GM12878 (cell line): ENCODE measurements around the gene IL17RB. TPM values are rescaled to one million over a fixed set of nuclear protein-coding genes. Genes with fewer than 3 reads are reported as not detected.

ENCODE experiments used
- ATAC-seq: fragments of 200-7000 bp; cut with Tn5 transposase; 3 replicates; pipeline ENCODE4 v1.9.1; 2020; ENCODE audit warnings: mild to moderate bottlenecking, moderate library complexity
- BruUV-seq: library from RNA; stranded (reverse); fragments of 400-500 nt; replicated peaks from 2 replicates; lab custom pipeline; 2021; lab: Mats Ljungman, UMichigan
- CTCF ChIA-PET: fragments of 300-600 bp; sonication (Branson Sonifier 250); formaldehyde crosslinking; extraction: SDS; loops from one replicate; lab custom pipeline; 2021; ENCODE audit warnings: inconsistent platforms; lab: Yijun Ruan, JAX
- POLR2A ChIA-PET: fragments of 350-600 bp; formaldehyde crosslinking; extraction: SDS; loops from one replicate; lab custom pipeline; 2021; ENCODE audit warnings: inconsistent platforms; lab: Charles Lee
- RAD21 ChIA-PET: fragments of 300-600 bp; sonication (Branson Sonifier 250); formaldehyde crosslinking; loops from one replicate; lab custom pipeline; 2023; ENCODE audit warnings: antibody characterized with exemption; ENCODE audit not compliant: unreplicated experiment; lab: Charles Lee
- SMC1A ChIA-PET: fragments of 300-600 bp; sonication (Branson Sonifier 250); formaldehyde crosslinking; loops from one replicate; lab custom pipeline; 2023; ENCODE audit not compliant: unreplicated experiment, uncharacterized antibody; lab: Charles Lee
- DNase-seq: peaks from one replicate; pipeline ENCODE4 v3.0.0-alpha.2; 2011; ENCODE audit warnings: low read depth, low spot score
- FAIRE-seq: peaks from 3 replicates; lab custom pipeline; 2011; peaks lifted over from hg19 to GRCh38; lab: Jason Lieb, UNC
- H2AFZ ChIP-seq: 2 replicates; pipeline ENCODE4 v1.6.0; 2011; ENCODE audit warnings: low read depth, low read length, control low read depth; ENCODE audit not compliant: control insufficient read depth
- H3K27ac ChIP-seq: 2 replicates; pipeline ENCODE4 v1.5.1; 2011; ENCODE audit warnings: control low read depth; ENCODE audit not compliant: control insufficient read depth, insufficient read depth
- H3K27me3 ChIP-seq, 2 experiments: replicated peaks in 1 of 2; 2 replicates each; pipeline versions ENCODE4 v1.6.0 to v1.6.1; 2011; ENCODE audit warnings: low read length in 1 of 2; ENCODE audit not compliant: control insufficient read depth in 2 of 2, insufficient read depth in 2 of 2
- H3K36me3 ChIP-seq, 2 experiments: 2 replicates each; pipeline ENCODE4 v1.5.1; 2011; ENCODE audit warnings: low read length in 1 of 2; ENCODE audit not compliant: control insufficient read depth in 2 of 2, insufficient read depth in 2 of 2
- H3K4me1 ChIP-seq: 2 replicates; pipeline ENCODE4 v1.6.1; 2011; ENCODE audit warnings: mild to moderate bottlenecking, low read length, moderate library complexity, mixed read lengths; ENCODE audit not compliant: control insufficient read depth, insufficient read depth
- H3K4me2 ChIP-seq: 2 replicates; pipeline ENCODE4 v1.6.0; 2011; ENCODE audit warnings: control low read depth; ENCODE audit not compliant: control insufficient read depth, insufficient read depth
- H3K4me3 ChIP-seq: fragments of 200-600 bp; sonication (generic); 2 replicates; pipeline ENCODE4 v1.5.1; 2016
- H3K79me2 ChIP-seq: 2 replicates; pipeline ENCODE4 v1.6.0; 2011; ENCODE audit warnings: low read length; ENCODE audit not compliant: control insufficient read depth, insufficient read depth
- H3K9ac ChIP-seq: 2 replicates; pipeline ENCODE4 v1.8.0; 2011; ENCODE audit warnings: low read length, control low read depth, mixed read lengths; ENCODE audit not compliant: control insufficient read depth, insufficient read depth
- H3K9me3 ChIP-seq: replicated peaks from 3 replicates; pipeline ENCODE4 v1.5.1; 2011; ENCODE audit warnings: mild to moderate bottlenecking, low read length; ENCODE audit not compliant: control insufficient read depth, insufficient read depth
- H4K20me1 ChIP-seq: 2 replicates; pipeline ENCODE4 v1.6.0; 2011; ENCODE audit not compliant: control insufficient read depth, insufficient read depth
- BCL11A ChIP-seq: IDR thresholded peaks from 2 replicates; pipeline ENCODE4 v1.6.1; 2011; ENCODE audit warnings: low read depth, low read length
- BMI1 ChIP-seq: fragments of 450-650 bp; IDR thresholded peaks from 2 replicates; pipeline ENCODE4 v1.6.1; 2016; ENCODE audit warnings: mild to moderate bottlenecking, moderate library complexity, borderline replicate concordance
- EED ChIP-seq: sonication (generic); IDR thresholded peaks from 2 replicates; pipeline ENCODE4 v1.6.1; 2016; ENCODE audit warnings: antibody characterized with exemption, low read depth
- FOS ChIP-seq: IDR thresholded peaks from 3 replicates; pipeline ENCODE4 v1.6.1; 2011; ENCODE audit warnings: borderline replicate concordance; ENCODE audit not compliant: insufficient read length; ENCODE audit errors: extremely low read depth
- FOXM1 ChIP-seq: IDR thresholded peaks from 2 replicates; pipeline ENCODE4 v1.6.1; 2012; ENCODE audit warnings: low read depth, mild to moderate bottlenecking, inconsistent platforms, low read length, moderate library complexity
- NFIC ChIP-seq: IDR thresholded peaks from 2 replicates; pipeline ENCODE4 v1.6.1; 2012; ENCODE audit warnings: low read depth, mild to moderate bottlenecking, inconsistent platforms, low read length, moderate library complexity
- NR2C2 ChIP-seq: IDR thresholded peaks from 2 replicates; pipeline ENCODE4 v1.6.1; 2011; ENCODE audit warnings: borderline replicate concordance, low read depth; ENCODE audit not compliant: control insufficient read depth, insufficient read length
- PAX8 ChIP-seq: fragments of 450-650 bp; IDR thresholded peaks from 2 replicates; pipeline ENCODE4 v1.6.1; 2017; ENCODE audit warnings: mild to moderate bottlenecking, moderate library complexity
- SMAD1 ChIP-seq: fragments of 450-650 bp; IDR thresholded peaks from 2 replicates; pipeline ENCODE4 v1.6.1; 2018; ENCODE audit warnings: mild to moderate bottlenecking, low read depth; ENCODE audit not compliant: partially characterized antibody
- SMC3 ChIP-seq: IDR thresholded peaks from 2 replicates; pipeline ENCODE4 v1.6.1; 2011; ENCODE audit warnings: low read length, improper control_type of control experiment, borderline replicate concordance
- SPI1 ChIP-seq: IDR thresholded peaks from 2 replicates; pipeline ENCODE4 v1.6.1; 2011; ENCODE audit warnings: low read depth, mild to moderate bottlenecking, low read length, moderate library complexity, borderline replicate concordance; ENCODE audit not compliant: insufficient read depth
- SREBF2 ChIP-seq: IDR thresholded peaks from 2 replicates; pipeline ENCODE4 v1.6.1; 2012; ENCODE audit warnings: mild to moderate bottlenecking, low read length
- STAT1 ChIP-seq: fragments of 450-650 bp; conservative IDR thresholded peaks from 2 replicates; pipeline ENCODE4 v1.6.1; 2014; ENCODE audit warnings: antibody characterized with exemption, mild to moderate bottlenecking
- TARDBP ChIP-seq: IDR thresholded peaks from 2 replicates; pipeline ENCODE4 v1.6.1; 2016; ENCODE audit warnings: borderline replicate concordance
- ZBED1 ChIP-seq: IDR thresholded peaks from 2 replicates; pipeline ENCODE4 v1.6.1; 2016; ENCODE audit warnings: borderline replicate concordance
- ZNF24 ChIP-seq: fragments of 450-650 bp; IDR thresholded peaks from 2 replicates; pipeline ENCODE4 v1.6.1; 2017; ENCODE audit warnings: antibody characterized with exemption, mild to moderate bottlenecking
- ZNF384 ChIP-seq: IDR thresholded peaks from 2 replicates; pipeline ENCODE4 v1.6.1; 2012; ENCODE audit warnings: low read depth, mild to moderate bottlenecking, low read length, improper control_type of control experiment, borderline replicate concordance
- WGBS: methylation state at CpG from one replicate; pipeline ENCODE4 v1.1.6; 2016; ENCODE audit warnings: low lambda C conversion rate; ENCODE audit not compliant: insufficient replicate concordance, insufficient coverage; ENCODE audit errors: missing lambda C conversion rate; 5-methylcytosine and 5-hydroxymethylcytosine counted together
- in situ Hi-C: fragments of 300-500 bp; cut with MboI; formaldehyde crosslinking; loops from 9 replicates; pipeline ENCODE4 v1.14.3; 2018; ENCODE audit warnings: mixed read lengths
- intact Hi-C: fragments of 100-400 bp; cut with micrococcal nuclease; formaldehyde crosslinking; loops from one replicate; pipeline ENCODE4 v1.14.2; 2022; ENCODE audit not compliant: unreplicated experiment
- polyA plus RNA-seq, 11 experiments: library from polyadenylated mRNA; depleted of rRNA in 4 of 11; unstranded in 6 of 11; stranded (reverse) in 5 of 11; fragments of >200 nt; fragmentation: Nextera tagmentation in 4 of 11; fragmentation: Illumina TruSeq in 1 of 11; extraction: Ambion mirVana in 4 of 11; extraction: Trizol in 1 of 11; gene quantifications; 1 replicate in 1 of 11; 2 replicates in 10 of 11; pipeline versions ENCODE4 v1.2.1 to v1.2.3, GENCODE V29; 2011 to 2016; ENCODE audit warnings: inconsistent platforms in 2 of 11, missing spikeins in 2 of 11, low read depth in 1 of 11
- total RNA-seq, 4 experiments: library from RNA; depleted of rRNA in 3 of 4; stranded (reverse); fragments of >200 nt in 3 of 4; fragmentation: Illumina TruSeq in 1 of 4; extraction: Trizol in 1 of 4; gene quantifications; 2 replicates each; pipeline versions ENCODE4 v1.2.1 to v1.2.3, GENCODE V29; 2013 to 2021
- TF ChIP-seq, protein P1 (sequence below): fragments of 450-650 bp; IDR thresholded peaks from 2 replicates; pipeline ENCODE4 v1.6.1; 2017; ENCODE audit warnings: mild to moderate bottlenecking, moderate library complexity
- TF ChIP-seq, protein P2 (sequence below): fragments of 150-350 bp; IDR thresholded peaks from 2 replicates; pipeline ENCODE4 v1.6.1; 2014; ENCODE audit warnings: mild to moderate bottlenecking, low read depth, low read length

IL17RB gene
- total and polyA plus RNA-seq, 10 of the 15 experiments (the other 5 are each of a cell fraction or from before 2014, with no cell fraction given) = 1.9 to 17.2 (median 2.9) TPM

- FAIRE-seq (no peak), DNase-seq (no peak), ATAC-seq (no peak)
- WGBS = 51% methylated on average over 9 of the region's 9 CpGs
- H3K4me1 ChIP-seq = no peaks in the 10 kb centered on the region
- H2AFZ ChIP-seq = no peak overlapping the region
- SMC1A ChIA-PET = interaction anchor here (1.0 kb wide), 2 partner anchors 30 to 129 kb away, joined by 3 read pairs; no protein-coding TSS in a partner anchor
- no peak overlapping the region for H3K4me2 ChIP-seq
- H3K9ac ChIP-seq = no peak overlapping the region
- CTCF ChIA-PET = no interaction called here
- no TSS peak for BruUV-seq
- POLR2A ChIA-PET = no interaction called here
- in situ Hi-C loops = no loop called here
- H3K36me3 ChIP-seq = no peaks in the 10 kb centered on the region
- intact Hi-C loops = no loop called here
- no peaks in the 10 kb centered on the region for H3K27me3 ChIP-seq
- no peaks in the 10 kb centered on the region for H3K9me3 ChIP-seq
- no peak overlapping the region for H3K4me3 ChIP-seq
- no peaks in the 10 kb centered on the region for H3K79me2 ChIP-seq
- no peaks in the 10 kb centered on the region for H4K20me1 ChIP-seq
- RAD21 ChIA-PET = no interaction called here
- H3K27ac ChIP-seq = no peak overlapping the region
- TF ChIP-seq EED (no peak), ZBED1 (no peak), BMI1 (no peak), SMAD1 (no peak), ZNF384 (no peak), TARDBP (no peak), BCL11A (no peak), SREBF2 (no peak), NR2C2 (no peak), PAX8 (no peak), SMC3 (no peak), STAT1 (no peak), NFIC (no peak), FOXM1 (no peak), SPI1 (no peak), ZNF24 (no peak), FOS (no peak)
- TF ChIP-seq, protein P1, sequence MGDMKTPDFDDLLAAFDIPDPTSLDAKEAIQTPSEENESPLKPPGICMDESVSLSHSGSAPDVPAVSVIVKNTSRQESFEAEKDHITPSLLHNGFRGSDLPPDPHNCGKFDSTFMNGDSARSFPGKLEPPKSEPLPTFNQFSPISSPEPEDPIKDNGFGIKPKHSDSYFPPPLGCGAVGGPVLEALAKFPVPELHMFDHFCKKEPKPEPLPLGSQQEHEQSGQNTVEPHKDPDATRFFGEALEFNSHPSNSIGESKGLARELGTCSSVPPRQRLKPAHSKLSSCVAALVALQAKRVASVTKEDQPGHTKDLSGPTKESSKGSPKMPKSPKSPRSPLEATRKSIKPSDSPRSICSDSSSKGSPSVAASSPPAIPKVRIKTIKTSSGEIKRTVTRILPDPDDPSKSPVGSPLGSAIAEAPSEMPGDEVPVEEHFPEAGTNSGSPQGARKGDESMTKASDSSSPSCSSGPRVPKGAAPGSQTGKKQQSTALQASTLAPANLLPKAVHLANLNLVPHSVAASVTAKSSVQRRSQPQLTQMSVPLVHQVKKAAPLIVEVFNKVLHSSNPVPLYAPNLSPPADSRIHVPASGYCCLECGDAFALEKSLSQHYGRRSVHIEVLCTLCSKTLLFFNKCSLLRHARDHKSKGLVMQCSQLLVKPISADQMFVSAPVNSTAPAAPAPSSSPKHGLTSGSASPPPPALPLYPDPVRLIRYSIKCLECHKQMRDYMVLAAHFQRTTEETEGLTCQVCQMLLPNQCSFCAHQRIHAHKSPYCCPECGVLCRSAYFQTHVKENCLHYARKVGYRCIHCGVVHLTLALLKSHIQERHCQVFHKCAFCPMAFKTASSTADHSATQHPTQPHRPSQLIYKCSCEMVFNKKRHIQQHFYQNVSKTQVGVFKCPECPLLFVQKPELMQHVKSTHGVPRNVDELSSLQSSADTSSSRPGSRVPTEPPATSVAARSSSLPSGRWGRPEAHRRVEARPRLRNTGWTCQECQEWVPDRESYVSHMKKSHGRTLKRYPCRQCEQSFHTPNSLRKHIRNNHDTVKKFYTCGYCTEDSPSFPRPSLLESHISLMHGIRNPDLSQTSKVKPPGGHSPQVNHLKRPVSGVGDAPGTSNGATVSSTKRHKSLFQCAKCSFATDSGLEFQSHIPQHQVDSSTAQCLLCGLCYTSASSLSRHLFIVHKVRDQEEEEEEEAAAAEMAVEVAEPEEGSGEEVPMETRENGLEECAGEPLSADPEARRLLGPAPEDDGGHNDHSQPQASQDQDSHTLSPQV = no peak
- TF ChIP-seq, protein P2, sequence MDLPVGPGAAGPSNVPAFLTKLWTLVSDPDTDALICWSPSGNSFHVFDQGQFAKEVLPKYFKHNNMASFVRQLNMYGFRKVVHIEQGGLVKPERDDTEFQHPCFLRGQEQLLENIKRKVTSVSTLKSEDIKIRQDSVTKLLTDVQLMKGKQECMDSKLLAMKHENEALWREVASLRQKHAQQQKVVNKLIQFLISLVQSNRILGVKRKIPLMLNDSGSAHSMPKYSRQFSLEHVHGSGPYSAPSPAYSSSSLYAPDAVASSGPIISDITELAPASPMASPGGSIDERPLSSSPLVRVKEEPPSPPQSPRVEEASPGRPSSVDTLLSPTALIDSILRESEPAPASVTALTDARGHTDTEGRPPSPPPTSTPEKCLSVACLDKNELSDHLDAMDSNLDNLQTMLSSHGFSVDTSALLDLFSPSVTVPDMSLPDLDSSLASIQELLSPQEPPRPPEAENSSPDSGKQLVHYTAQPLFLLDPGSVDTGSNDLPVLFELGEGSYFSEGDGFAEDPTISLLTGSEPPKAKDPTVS = no peak
Observed at GRCh38 chr3:53836084-53836872, 10.1 kb upstream of the IL17RB start.
